Effector memory CD4-positive, alpha-beta T cell (primary cell): ENCODE measurements around the gene PPOX.

ENCODE experiments used
- DNase-seq, 3 donors: peaks; one replicate each; pipeline ENCODE4 v3.0.0-alpha.2; 2020
- H3K27ac ChIP-seq: 2 replicates; pipeline ENCODE4 v1.7.0; 2013; ENCODE audit warnings: mild to moderate bottlenecking, low read length, moderate library complexity; ENCODE audit not compliant: insufficient read depth, poor library complexity, severe bottlenecking
- H3K27me3 ChIP-seq: replicated peaks from 2 replicates; pipeline ENCODE4 v1.7.0; 2013; ENCODE audit warnings: mild to moderate bottlenecking, low read length; ENCODE audit not compliant: insufficient read depth, control insufficient read depth, poor library complexity, severe bottlenecking
- H3K36me3 ChIP-seq: 2 replicates; pipeline ENCODE4 v1.7.0; 2013; ENCODE audit warnings: mild to moderate bottlenecking, low read length, moderate library complexity; ENCODE audit not compliant: control insufficient read depth, insufficient read depth
- H3K4me1 ChIP-seq: 2 replicates; pipeline ENCODE4 v1.7.0; 2013; ENCODE audit warnings: low read length, mild to moderate bottlenecking; ENCODE audit not compliant: control insufficient read depth, insufficient read depth, poor library complexity, severe bottlenecking
- H3K4me3 ChIP-seq: 2 replicates; pipeline ENCODE4 v1.7.0; 2013; ENCODE audit warnings: low read length, low read depth, mild to moderate bottlenecking; ENCODE audit not compliant: insufficient read depth, poor library complexity, severe bottlenecking
- H3K9me3 ChIP-seq: 2 replicates; pipeline ENCODE4 v1.7.0; 2013; ENCODE audit warnings: mild to moderate bottlenecking, low read length, moderate library complexity; ENCODE audit not compliant: control insufficient read depth
- total RNA-seq, 3 donors: gene quantifications; one replicate each; lab custom pipeline; 2026; lab: John Stamatoyannopoulos, UW

Gene PPOX
- 18.6 to 26.9 (median 21.1) reads per million in 3 donors for total RNA-seq

GRCh38 chr1:161165742-161166668 lies at the start of gene PPOX:
Gene PPOX, plus strand, starts transcription at chr1:161166426. Its CDS starts 422 bp downstream, at chr1:161166848.
- peak within 1 kb of the TSS; percentile 80 for H3K4me3 ChIP-seq
- DNase-seq: peak; percentile 84 to 92 (median 92)
- H3K9me3 ChIP-seq: no peaks in the 10 kb centered on the region
- H3K4me1 ChIP-seq: peaks cover 20% of the 10 kb centered on the region
- peaks cover 28% of the 10 kb centered on the region for H3K36me3 ChIP-seq
- H3K27ac ChIP-seq: peak within 1 kb of the TSS; percentile 95
- no peaks in the 10 kb centered on the region for H3K27me3 ChIP-seq

- Histone ChIP-seq H3K4me1 (peaks cover 29% of the 10 kb centered on the region), H3K9me3 (no peaks in the 10 kb centered on the region), H3K4me3 (peak within 1 kb of the TSS; percentile 78), H3K27ac (peak within 1 kb of the TSS; percentile 91), H3K36me3 (peaks cover 28% of the 10 kb centered on the region), H3K27me3 (no peaks in the 10 kb centered on the region)
- DNase-seq: peak; percentile 64 to 80 (median 73)
These were observed 48.3 kb upstream of the PPOX start, which contains the start of the genes NIT1 and PFDN2 for GRCh38 chr1:161117759-161118581. Gene NIT1, plus strand, starts transcription at chr1:161118105. Its CDS starts 72 bp downstream, at chr1:161118177. Gene PFDN2, minus strand, starts transcription at chr1:161118037. Its CDS starts 11 bp downstream, at chr1:161118026.

- Histone ChIP-seq H3K4me3 (no peak overlapping the region), H3K27ac (peak overlapping the region; percentile 91), H3K36me3 (peaks cover 39% of the 10 kb centered on the region), H3K27me3 (no peaks in the 10 kb centered on the region), H3K9me3 (no peaks in the 10 kb centered on the region), H3K4me1 (peaks cover 29% of the 10 kb centered on the region)
- DNase-seq: peak; percentile 35 to 52 (median 42)
These were observed 46.9 kb upstream of the PPOX start for GRCh38 chr1:161119092-161119903.

- Histone ChIP-seq H3K27me3 (no peaks in the 10 kb centered on the region), H3K36me3 (peaks cover 54% of the 10 kb centered on the region), H3K9me3 (no peaks in the 10 kb centered on the region), H3K4me3 (no peak overlapping the region), H3K4me1 (peaks cover 27% of the 10 kb centered on the region), H3K27ac (no peak overlapping the region)
- no peak for DNase-seq
These were observed 45.1 kb upstream of the PPOX start for GRCh38 chr1:161121042-161121650.

GRCh38 chr1:161121834-161122233 lies 44.4 kb upstream of the PPOX start:
- Histone ChIP-seq H3K27ac (no peak overlapping the region), H3K4me3 (no peak overlapping the region), H3K36me3 (peaks cover 58% of the 10 kb centered on the region), H3K4me1 (peaks cover 20% of the 10 kb centered on the region), H3K27me3 (no peaks in the 10 kb centered on the region), H3K9me3 (no peaks in the 10 kb centered on the region)
- DNase-seq: no peak

- Histone ChIP-seq H3K4me1 (peaks cover 17% of the 10 kb centered on the region), H3K27ac (no peak overlapping the region), H3K9me3 (no peaks in the 10 kb centered on the region), H3K4me3 (no peak overlapping the region), H3K27me3 (no peaks in the 10 kb centered on the region), H3K36me3 (peaks cover 59% of the 10 kb centered on the region)
- DNase-seq: no peak
These were observed 43.3 kb upstream of the PPOX start for GRCh38 chr1:161122967-161123366.

GRCh38 chr1:161127649-161128048 lies 38.6 kb upstream of the PPOX start:
- no peak overlapping the region for H3K27ac ChIP-seq
- no peaks in the 10 kb centered on the region for H3K9me3 ChIP-seq
- peaks cover 9% of the 10 kb centered on the region for H3K4me1 ChIP-seq
- H3K36me3 ChIP-seq: peaks cover 34% of the 10 kb centered on the region
- H3K4me3 ChIP-seq: no peak overlapping the region
- H3K27me3 ChIP-seq: no peaks in the 10 kb centered on the region
- DNase-seq: no peak

GRCh38 chr1:161128591-161129420 lies 37.4 kb upstream of the PPOX start:
- Histone ChIP-seq H3K9me3 (no peaks in the 10 kb centered on the region), H3K36me3 (peaks cover 25% of the 10 kb centered on the region), H3K27me3 (no peaks in the 10 kb centered on the region), H3K27ac (no peak overlapping the region), H3K4me3 (no peak overlapping the region), H3K4me1 (peaks cover 15% of the 10 kb centered on the region)
- DNase-seq: no peak
